NAMALWA (cell line): ENCODE data around the gene RNF5.
"Not testable (repeated sequence)": the region's sequence is repeated elsewhere in the genome, so short reads cannot be mapped to it uniquely, and the experiment has no call there.

Source experiments
- DNase-seq: peaks from one replicate; pipeline ENCODE4 v3.0.0-alpha.2; 2015; ENCODE audit warnings: low spot score

Gene RNF5

GRCh38 chr6:32177788-32178546 lies at the start of gene RNF5:
Gene RNF5 (plus strand): TSS chr6:32178405. CDS start chr6:32178512, 107 bp downstream.
- DNase-seq: peak; percentile 100

GRCh38 chr6:32128751-32129296 lies 49.4 kb upstream of the RNF5 start:
- no peak for DNase-seq

GRCh38 chr6:32129297-32130088 lies 48.7 kb upstream of the RNF5 start:
- DNase-seq: no peak

- DNase-seq: no peak
Measured at GRCh38 chr6:32131439-32131948, 46.7 kb upstream of the RNF5 start.

- no peak for DNase-seq
Measured at GRCh38 chr6:32132110-32132509, 46.1 kb upstream of the RNF5 start.

GRCh38 chr6:32133786-32134185 lies 44.4 kb upstream of the RNF5 start:
- DNase-seq: no peak

GRCh38 chr6:32137454-32137853 lies 40.8 kb upstream of the RNF5 start:
- DNase-seq: no peak

- no peak for DNase-seq
Measured at GRCh38 chr6:32139590-32139989, 38.6 kb upstream of the RNF5 start.

- no peak for DNase-seq
Measured at GRCh38 chr6:32140420-32141046, 37.7 kb upstream of the RNF5 start.

- DNase-seq: not testable (repeated sequence)
Measured at GRCh38 chr6:32144238-32144637, 34.0 kb upstream of the RNF5 start.

GRCh38 chr6:32146287-32146686 lies 31.9 kb upstream of the RNF5 start:
- DNase-seq: no peak

GRCh38 chr6:32146687-32147086 lies 31.5 kb upstream of the RNF5 start:
- no peak for DNase-seq

GRCh38 chr6:32147401-32148132 lies 30.6 kb upstream of the RNF5 start:
- no peak for DNase-seq

GRCh38 chr6:32148289-32149091 lies 29.7 kb upstream of the RNF5 start:
- DNase-seq: peak; percentile 62

- DNase-seq: no peak
Measured at GRCh38 chr6:32149092-32149755, 29.0 kb upstream of the RNF5 start.

- no peak for DNase-seq
Measured at GRCh38 chr6:32149932-32150870, 28.0 kb upstream of the RNF5 start.

GRCh38 chr6:32151181-32151862 lies 26.9 kb upstream of the RNF5 start:
- DNase-seq: no peak
